PC-9 (cell line): ENCODE results near the gene SLC17A1. TPM values are rescaled to one million over a fixed set of nuclear protein-coding genes. Genes with fewer than 3 reads are reported as not detected.

ENCODE experiments used
- BruUV-seq: library from RNA; stranded (reverse); fragments of 400-500 nt; replicated peaks from 2 replicates; lab custom pipeline; 2021; lab: Mats Ljungman, UMichigan
- CTCF ChIA-PET: fragments of 300-600 bp; sonication (Branson Sonifier 250); formaldehyde crosslinking; loops from one replicate; lab custom pipeline; 2022; ENCODE audit warnings: antibody characterized with exemption; lab: Charles Lee
- POLR2A ChIA-PET: fragments of 300-600 bp; sonication (Branson Sonifier 250); formaldehyde crosslinking; loops from one replicate; lab custom pipeline; 2022; ENCODE audit warnings: antibody characterized with exemption; ENCODE audit not compliant: unreplicated experiment; lab: Charles Lee
- DNase-seq, 2 experiments: peaks; one replicate each; pipeline versions ENCODE4 v3.0.0 to v3.0.0-alpha.2; 2015 to 2022; ENCODE audit warnings: mixed read lengths in 1 of 2
- H2AFZ ChIP-seq: fragments of 200-600 bp; sonication (generic); 2 replicates; pipeline ENCODE4 v1.8.1; 2017; ENCODE audit warnings: antibody characterized with exemption
- H3F3A ChIP-seq: fragments of 200-600 bp; sonication (generic); 2 replicates; pipeline ENCODE4 v1.8.1; 2017; ENCODE audit warnings: antibody characterized with exemption, mild to moderate bottlenecking, low read depth; ENCODE audit not compliant: insufficient read depth
- H3K27ac ChIP-seq: fragments of 200-600 bp; sonication (generic); 2 replicates; pipeline ENCODE4 v1.6.1; 2016; ENCODE audit warnings: mixed run types
- H3K27me3 ChIP-seq: fragments of 200-600 bp; sonication (generic); 2 replicates; pipeline ENCODE4 v1.6.1; 2016; ENCODE audit warnings: low read depth, mixed run types; ENCODE audit not compliant: insufficient read depth
- H3K36me3 ChIP-seq: fragments of 200-600 bp; sonication (generic); 2 replicates; pipeline ENCODE4 v1.6.1; 2016; ENCODE audit warnings: low read depth, mixed run types
- H3K4me1 ChIP-seq: fragments of 200-600 bp; sonication (generic); replicated peaks from 2 replicates; pipeline ENCODE4 v1.6.1; 2016; ENCODE audit warnings: mixed run types; ENCODE audit not compliant: insufficient read depth
- H3K4me2 ChIP-seq: fragments of 200-600 bp; sonication (generic); 2 replicates; pipeline ENCODE4 v1.6.1; 2017; ENCODE audit warnings: mixed run types
- H3K4me3 ChIP-seq: fragments of 200-600 bp; sonication (generic); 2 replicates; pipeline ENCODE4 v1.6.1; 2016; ENCODE audit warnings: mixed run types
- H3K79me2 ChIP-seq: fragments of 200-600 bp; sonication (generic); 2 replicates; pipeline ENCODE4 v1.6.1; 2017; ENCODE audit warnings: low read depth, mixed run types
- H3K9me2 ChIP-seq: fragments of 200-600 bp; sonication (generic); 2 replicates; pipeline ENCODE4 v1.8.1; 2017; ENCODE audit warnings: mild to moderate bottlenecking; ENCODE audit not compliant: insufficient read depth
- H3K9me3 ChIP-seq: fragments of 200-600 bp; sonication (generic); 2 replicates; pipeline ENCODE4 v1.8.1; 2016; ENCODE audit warnings: low read depth; ENCODE audit not compliant: insufficient read depth
- H4K20me1 ChIP-seq: fragments of 200-600 bp; sonication (generic); 2 replicates; pipeline ENCODE4 v1.8.1; 2017; ENCODE audit not compliant: insufficient read depth
- EZH2 ChIP-seq: fragments of 200-600 bp; sonication (generic); IDR thresholded peaks from 2 replicates; pipeline ENCODE4 v1.8.0; 2017; ENCODE audit warnings: antibody characterized with exemption, low read depth
- intact Hi-C: fragments of 100-400 bp; cut with micrococcal nuclease; formaldehyde crosslinking; loops from one replicate; pipeline ENCODE4 v1.10.0; 2022; ENCODE audit not compliant: unreplicated experiment
- total RNA-seq: library from RNA; stranded (reverse); gene quantifications from 2 replicates; pipeline ENCODE4 v1.2.3, GENCODE V29; 2021
- TF ChIP-seq, protein P1 (sequence below): fragments of 200-600 bp; sonication (generic); conservative IDR thresholded peaks from 2 replicates; pipeline ENCODE4 v1.6.1; 2017; ENCODE audit warnings: mixed run types, antibody characterized with exemption, mild to moderate bottlenecking, moderate library complexity

SLC17A1 gene
- total RNA-seq, 1 experiment from 2014 or later = not detected

DNA sequence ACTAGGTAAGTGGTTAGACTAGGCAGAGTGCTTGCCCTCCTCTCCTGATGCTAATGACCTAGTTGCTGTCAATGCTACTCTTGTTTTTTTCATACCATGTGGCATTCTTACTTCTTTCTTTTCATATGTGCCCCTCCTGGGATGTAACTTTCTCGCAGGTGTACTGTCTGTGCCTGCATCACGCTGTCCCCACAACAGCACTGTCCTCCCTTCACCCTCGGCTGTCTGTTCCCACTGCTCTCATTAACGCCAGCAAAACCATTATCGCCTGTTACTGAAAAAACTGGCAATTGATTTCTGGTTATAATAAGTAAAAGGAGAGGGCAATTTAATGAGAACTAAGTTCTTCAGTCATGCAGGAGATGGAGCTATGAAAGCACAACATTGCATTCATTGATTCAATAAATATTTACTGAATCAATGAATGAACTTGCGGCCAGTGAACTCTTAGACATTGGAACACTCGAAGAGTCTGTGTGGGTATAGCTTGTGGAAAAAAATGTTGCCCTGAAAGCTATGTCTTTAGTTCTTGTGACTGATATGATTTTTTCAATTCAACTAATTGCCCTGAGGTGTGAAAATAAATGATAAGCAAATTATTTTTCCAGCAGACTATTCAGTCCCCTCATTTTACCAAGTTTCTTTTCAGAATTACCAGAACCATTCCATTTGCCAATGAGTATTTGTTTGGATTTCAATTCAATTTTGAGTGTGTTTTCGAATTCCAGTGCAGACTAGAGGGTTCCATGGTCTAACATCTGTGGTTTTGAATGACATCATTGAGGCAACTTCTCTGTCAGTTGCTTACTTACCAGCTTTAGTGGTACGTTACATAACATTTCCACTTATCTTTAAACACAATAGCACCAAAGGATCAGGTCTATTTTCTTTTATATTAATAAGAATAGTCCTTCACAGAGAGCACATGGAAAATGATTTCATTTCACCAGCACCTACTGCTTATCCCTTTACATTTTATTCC lies 75.2 kb downstream of the SLC17A1 start:
- Histone ChIP-seq H3K27ac (no peak overlapping the region), H3K4me2 (no peak overlapping the region), H2AFZ (no peak overlapping the region), H3K4me1 (0 out of 2 replicates have a peak, but pooled peaks cover 3% of the 10 kb centered on the region), H4K20me1 (no peaks in the 10 kb centered on the region), H3K9me2 (no peaks in the 10 kb centered on the region; the same call in 1 of the 2 replicates), H3K36me3 (no peaks in the 10 kb centered on the region), H3K79me2 (no peaks in the 10 kb centered on the region), H3K27me3 (no peaks in the 10 kb centered on the region), H3K9me3 (no peaks in the 10 kb centered on the region), H3F3A (no peaks in the 10 kb centered on the region), H3K4me3 (no peak overlapping the region)
- no TSS peak for BruUV-seq
- intact Hi-C loops = no loop called here
- CTCF ChIA-PET = no interaction called here
- DNase-seq = no peak
- POLR2A ChIA-PET = no interaction called here
- TF ChIP-seq, protein P1, sequence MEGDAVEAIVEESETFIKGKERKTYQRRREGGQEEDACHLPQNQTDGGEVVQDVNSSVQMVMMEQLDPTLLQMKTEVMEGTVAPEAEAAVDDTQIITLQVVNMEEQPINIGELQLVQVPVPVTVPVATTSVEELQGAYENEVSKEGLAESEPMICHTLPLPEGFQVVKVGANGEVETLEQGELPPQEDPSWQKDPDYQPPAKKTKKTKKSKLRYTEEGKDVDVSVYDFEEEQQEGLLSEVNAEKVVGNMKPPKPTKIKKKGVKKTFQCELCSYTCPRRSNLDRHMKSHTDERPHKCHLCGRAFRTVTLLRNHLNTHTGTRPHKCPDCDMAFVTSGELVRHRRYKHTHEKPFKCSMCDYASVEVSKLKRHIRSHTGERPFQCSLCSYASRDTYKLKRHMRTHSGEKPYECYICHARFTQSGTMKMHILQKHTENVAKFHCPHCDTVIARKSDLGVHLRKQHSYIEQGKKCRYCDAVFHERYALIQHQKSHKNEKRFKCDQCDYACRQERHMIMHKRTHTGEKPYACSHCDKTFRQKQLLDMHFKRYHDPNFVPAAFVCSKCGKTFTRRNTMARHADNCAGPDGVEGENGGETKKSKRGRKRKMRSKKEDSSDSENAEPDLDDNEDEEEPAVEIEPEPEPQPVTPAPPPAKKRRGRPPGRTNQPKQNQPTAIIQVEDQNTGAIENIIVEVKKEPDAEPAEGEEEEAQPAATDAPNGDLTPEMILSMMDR = no peak

DNA sequence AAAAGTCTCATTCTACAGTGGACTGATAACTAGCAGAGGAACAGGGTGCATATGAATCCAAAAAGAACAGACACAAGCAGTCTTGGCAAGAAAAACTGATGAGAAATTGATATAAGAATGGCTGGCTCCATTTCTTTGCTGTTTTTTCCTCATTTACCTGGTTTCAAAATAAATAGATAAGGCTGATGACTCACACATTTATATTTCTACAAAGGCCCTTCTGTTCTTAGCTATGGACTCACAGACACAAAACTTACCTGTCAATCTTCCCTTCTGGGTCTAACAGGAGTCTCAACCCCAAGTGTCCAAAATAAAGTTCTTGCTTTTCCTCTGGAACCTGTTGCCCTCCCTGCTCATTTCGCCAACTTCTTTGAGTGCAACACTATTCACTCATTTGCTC lies 76.4 kb downstream of the SLC17A1 start:
- no peak for DNase-seq
- ChIA-PET POLR2A (no interaction called here), CTCF (no interaction called here)
- no peaks in the 10 kb centered on the region for H3K79me2 ChIP-seq
- no peak for TF ChIP-seq EZH2
- TF ChIP-seq, protein P1 = no peak
- H2AFZ ChIP-seq = no peak overlapping the region
- H3K4me3 ChIP-seq = no peak overlapping the region
- intact Hi-C loops = no loop called here
- no peaks in the 10 kb centered on the region for H3F3A ChIP-seq
- no TSS peak for BruUV-seq
- H4K20me1 ChIP-seq = no peaks in the 10 kb centered on the region
- no peaks in the 10 kb centered on the region for H3K9me3 ChIP-seq
- no peak overlapping the region for H3K4me2 ChIP-seq
- no peak overlapping the region for H3K27ac ChIP-seq
- H3K27me3 ChIP-seq = no peaks in the 10 kb centered on the region
- 0 out of 2 replicates have a peak, but pooled peaks cover 3% of the 10 kb centered on the region for H3K4me1 ChIP-seq
- H3K36me3 ChIP-seq = no peaks in the 10 kb centered on the region
- no peaks in the 10 kb centered on the region for H3K9me2 ChIP-seq

DNA sequence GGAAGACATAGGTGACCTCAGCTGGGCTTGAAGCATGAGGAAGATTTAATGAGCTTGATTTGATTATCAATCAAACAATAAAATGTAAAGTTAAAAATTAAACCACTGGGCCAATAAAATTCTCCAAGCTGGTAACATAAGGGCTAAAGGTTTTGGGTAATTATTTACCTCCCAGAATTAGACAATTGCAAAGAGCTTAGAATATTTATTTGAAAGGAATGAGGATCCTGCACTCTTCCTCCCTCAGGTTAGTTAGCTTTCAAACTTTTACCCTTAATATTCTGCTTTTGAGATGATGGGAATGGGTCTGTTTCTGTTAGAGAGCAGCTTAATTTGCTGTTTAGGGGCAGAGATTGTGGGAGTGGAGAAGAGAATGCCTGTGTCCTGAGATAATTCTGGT lies 77.3 kb downstream of the SLC17A1 start, which contains the start of gene SLC17A4:
Gene SLC17A4 (plus strand): TSS at position 208 of the 400 bp plus-strand sequence. CDS start 7,221 bp downstream, outside the sequence.
- Histone ChIP-seq H3K79me2 (no peaks in the 10 kb centered on the region), H3K4me3 (no peak within 1 kb of the TSS), H3K9me2 (no peaks in the 10 kb centered on the region), H3K9me3 (no peaks in the 10 kb centered on the region), H4K20me1 (no peaks in the 10 kb centered on the region), H3K27ac (no peak within 1 kb of the TSS), H3F3A (no peaks in the 10 kb centered on the region), H2AFZ (no peak within 1 kb of the TSS), H3K4me2 (no peak within 1 kb of the TSS), H3K4me1 (0 out of 2 replicates have a peak, but pooled peaks cover 3% of the 10 kb centered on the region), H3K36me3 (no peaks in the 10 kb centered on the region), H3K27me3 (no peaks in the 10 kb centered on the region)
- ChIA-PET CTCF (no interaction called here), POLR2A (no interaction called here)
- DNase-seq = no peak
- BruUV-seq = no TSS peak
- TF ChIP-seq, protein P1 = no peak
- TF ChIP-seq EZH2 = no peak
- intact Hi-C loops = no loop called here
